ENCODE data around the gene RPS6KL1.

DNA sequence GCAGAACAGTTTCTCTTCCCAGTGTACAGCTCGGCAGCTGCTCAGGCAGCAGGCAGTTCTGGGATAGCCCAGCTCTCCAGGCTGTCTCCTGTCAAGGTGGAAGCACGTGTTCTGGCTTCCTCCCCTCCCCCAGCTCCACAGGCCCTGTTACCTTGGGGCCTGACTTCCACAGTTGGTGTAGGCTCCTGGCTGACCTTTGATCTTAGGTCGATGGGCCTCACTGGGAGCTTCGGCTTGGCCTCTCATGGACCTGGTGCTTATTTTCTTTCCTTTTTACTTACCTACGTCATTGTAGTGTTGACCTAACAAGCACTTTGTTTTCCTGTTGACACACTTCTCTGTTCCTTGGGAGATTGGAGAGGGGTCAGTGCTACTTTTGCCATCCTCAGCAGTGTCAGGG, 24.4 kb downstream of the RPS6KL1 start:
- TF ChIP-seq, protein P1, sequence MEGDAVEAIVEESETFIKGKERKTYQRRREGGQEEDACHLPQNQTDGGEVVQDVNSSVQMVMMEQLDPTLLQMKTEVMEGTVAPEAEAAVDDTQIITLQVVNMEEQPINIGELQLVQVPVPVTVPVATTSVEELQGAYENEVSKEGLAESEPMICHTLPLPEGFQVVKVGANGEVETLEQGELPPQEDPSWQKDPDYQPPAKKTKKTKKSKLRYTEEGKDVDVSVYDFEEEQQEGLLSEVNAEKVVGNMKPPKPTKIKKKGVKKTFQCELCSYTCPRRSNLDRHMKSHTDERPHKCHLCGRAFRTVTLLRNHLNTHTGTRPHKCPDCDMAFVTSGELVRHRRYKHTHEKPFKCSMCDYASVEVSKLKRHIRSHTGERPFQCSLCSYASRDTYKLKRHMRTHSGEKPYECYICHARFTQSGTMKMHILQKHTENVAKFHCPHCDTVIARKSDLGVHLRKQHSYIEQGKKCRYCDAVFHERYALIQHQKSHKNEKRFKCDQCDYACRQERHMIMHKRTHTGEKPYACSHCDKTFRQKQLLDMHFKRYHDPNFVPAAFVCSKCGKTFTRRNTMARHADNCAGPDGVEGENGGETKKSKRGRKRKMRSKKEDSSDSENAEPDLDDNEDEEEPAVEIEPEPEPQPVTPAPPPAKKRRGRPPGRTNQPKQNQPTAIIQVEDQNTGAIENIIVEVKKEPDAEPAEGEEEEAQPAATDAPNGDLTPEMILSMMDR (IDR thresholded peaks at IDR 0.05; ENCODE audit: poor library complexity, severe bottlenecking): no peak
- TF ChIP-seq EP300 (conservative IDR thresholded peaks at IDR 0.05; ENCODE audit: poor library complexity, severe bottlenecking) (no peak), SMC3 (conservative IDR thresholded peaks at IDR 0.05; ENCODE audit: poor library complexity) (no peak), POLR2AphosphoS5 (IDR thresholded peaks at IDR 0.05) (no peak)
